Measurements from ENCODE around the gene GDI2. TPM values are rescaled to one million over a fixed set of nuclear protein-coding genes. Genes with fewer than 3 reads are reported as not detected.

The GDI2 gene
- polyA plus RNA-seq, 1 donor (not counting 4 experiments of a cell fraction or from before 2014, with no cell fraction given), result 293 TPM

DNA sequence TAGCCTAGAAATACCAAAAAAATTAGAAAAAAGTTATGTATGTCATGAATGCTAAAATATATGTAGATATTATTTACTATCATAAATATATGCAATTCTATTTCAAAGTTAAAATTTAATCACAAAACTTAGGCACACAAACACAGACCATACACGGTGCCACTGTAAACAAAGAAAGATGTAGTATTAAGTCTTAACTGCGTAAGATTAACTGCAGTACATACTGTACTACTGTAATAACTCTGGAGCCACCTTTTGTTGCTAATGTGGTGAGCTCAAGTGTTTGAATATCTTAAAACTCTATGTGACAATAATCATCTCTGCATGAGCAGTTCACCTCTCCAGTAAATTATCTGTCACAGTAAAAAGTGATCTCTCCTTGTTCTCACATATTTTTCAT is 23.6 kb downstream of the GDI2 start:
- DNase-seq (ENCODE audit: low read depth, low spot score) (no peak), FAIRE-seq (no peak)
- TF ChIP-seq, protein P1, sequence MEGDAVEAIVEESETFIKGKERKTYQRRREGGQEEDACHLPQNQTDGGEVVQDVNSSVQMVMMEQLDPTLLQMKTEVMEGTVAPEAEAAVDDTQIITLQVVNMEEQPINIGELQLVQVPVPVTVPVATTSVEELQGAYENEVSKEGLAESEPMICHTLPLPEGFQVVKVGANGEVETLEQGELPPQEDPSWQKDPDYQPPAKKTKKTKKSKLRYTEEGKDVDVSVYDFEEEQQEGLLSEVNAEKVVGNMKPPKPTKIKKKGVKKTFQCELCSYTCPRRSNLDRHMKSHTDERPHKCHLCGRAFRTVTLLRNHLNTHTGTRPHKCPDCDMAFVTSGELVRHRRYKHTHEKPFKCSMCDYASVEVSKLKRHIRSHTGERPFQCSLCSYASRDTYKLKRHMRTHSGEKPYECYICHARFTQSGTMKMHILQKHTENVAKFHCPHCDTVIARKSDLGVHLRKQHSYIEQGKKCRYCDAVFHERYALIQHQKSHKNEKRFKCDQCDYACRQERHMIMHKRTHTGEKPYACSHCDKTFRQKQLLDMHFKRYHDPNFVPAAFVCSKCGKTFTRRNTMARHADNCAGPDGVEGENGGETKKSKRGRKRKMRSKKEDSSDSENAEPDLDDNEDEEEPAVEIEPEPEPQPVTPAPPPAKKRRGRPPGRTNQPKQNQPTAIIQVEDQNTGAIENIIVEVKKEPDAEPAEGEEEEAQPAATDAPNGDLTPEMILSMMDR (optimal IDR thresholded peaks at IDR 0.05 in 1 of 3, IDR thresholded peaks at IDR 0.05 in 1 of 3, conservative IDR thresholded peaks at IDR 0.05 in 1 of 3; ENCODE audit: extremely low read depth in 1 of 3, insufficient read depth in 2 of 3, low read length in 3 of 3), result no peak
- no peak for TF ChIP-seq EZH2 (IDR thresholded peaks at IDR 0.05; ENCODE audit: low read length)
- Histone ChIP-seq H3K79me2 (ENCODE audit: control insufficient read depth, insufficient read depth, low read length) (peaks cover 64% of the 10 kb centered on the region), H3K4me1 (ENCODE audit: control insufficient read depth, extremely low read depth, insufficient read depth, low read length) (no peaks in the 10 kb centered on the region), H3K27ac (ENCODE audit: control insufficient read depth, insufficient read depth, low read length) (no peak overlapping the region), H2AFZ (ENCODE audit: control insufficient read depth, low read length) (no peak overlapping the region), H3K4me2 (ENCODE audit: control insufficient read depth, extremely low read depth, insufficient read depth, low read depth, low read length) (no peak overlapping the region), H3K9ac (ENCODE audit: control insufficient read depth, extremely low read depth, insufficient read depth, low read length) (no peak overlapping the region), H3K9me3 (ENCODE audit: control insufficient read depth, low read depth, low read length) (no peaks in the 10 kb centered on the region), H3K9me1 (ENCODE audit: control insufficient read depth, extremely low read depth, insufficient read depth, low read length) (no peaks in the 10 kb centered on the region), H4K20me1 (ENCODE audit: control insufficient read depth, extremely low read depth, insufficient read depth, low read length) (no peaks in the 10 kb centered on the region), H3K36me3 (ENCODE audit: control insufficient read depth in 2 of 2, extremely low read depth in 1 of 2, insufficient read depth in 2 of 2, low read length in 2 of 2) (peaks cover 20 to 32% of the 10 kb centered on the region in 2 experiments), H3K4me3 (ENCODE audit: control insufficient read depth in 2 of 3, extremely low read depth in 1 of 3, insufficient read depth in 2 of 3, low read depth in 1 of 3, low read length in 3 of 3) (no peak overlapping the region), H3K27me3 (ENCODE audit: control insufficient read depth, extremely low read depth, insufficient read depth, low read length) (no peaks in the 10 kb centered on the region)
- dilution Hi-C loops (cut with MboI; ENCODE audit: extremely low pct_ligation_motif_present, low sequenced_read_pairs), result no loop called here

DNA sequence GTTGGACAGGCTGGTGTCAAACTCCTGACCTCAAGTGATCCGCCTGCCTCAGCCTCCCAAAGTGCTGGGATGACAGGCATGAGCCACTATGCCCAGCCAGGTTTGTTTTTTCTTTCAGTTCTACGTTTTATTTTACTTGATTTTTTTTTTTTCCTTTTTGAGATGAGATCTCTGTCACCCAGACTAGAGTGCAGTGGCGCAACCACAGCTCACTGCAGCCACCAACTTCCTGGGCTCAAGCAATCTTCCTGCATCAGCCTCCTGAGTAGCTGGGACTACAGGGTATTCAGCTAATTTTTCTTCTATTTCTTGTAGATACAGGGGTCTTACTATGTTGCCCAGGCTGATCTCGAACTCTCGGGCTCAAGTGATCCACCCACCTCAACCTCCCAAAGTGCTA is 24.3 kb downstream of the GDI2 start:
- Histone ChIP-seq H3K9me3 (ENCODE audit: control insufficient read depth, low read depth, low read length) (no peaks in the 10 kb centered on the region), H3K36me3 (ENCODE audit: control insufficient read depth in 2 of 2, extremely low read depth in 1 of 2, insufficient read depth in 2 of 2, low read length in 2 of 2) (peaks cover 18 to 32% of the 10 kb centered on the region in 2 experiments), H3K9ac (ENCODE audit: control insufficient read depth, extremely low read depth, insufficient read depth, low read length) (no peak overlapping the region), H2AFZ (ENCODE audit: control insufficient read depth, low read length) (no peak overlapping the region), H3K9me1 (ENCODE audit: control insufficient read depth, extremely low read depth, insufficient read depth, low read length) (no peaks in the 10 kb centered on the region), H3K79me2 (ENCODE audit: control insufficient read depth, insufficient read depth, low read length) (peaks cover 61% of the 10 kb centered on the region), H4K20me1 (ENCODE audit: control insufficient read depth, extremely low read depth, insufficient read depth, low read length) (no peaks in the 10 kb centered on the region), H3K27ac (ENCODE audit: control insufficient read depth, insufficient read depth, low read length) (no peak overlapping the region), H3K4me2 (ENCODE audit: control insufficient read depth, extremely low read depth, insufficient read depth, low read depth, low read length) (no peak overlapping the region), H3K4me3 (ENCODE audit: control insufficient read depth in 2 of 3, extremely low read depth in 1 of 3, insufficient read depth in 2 of 3, low read depth in 1 of 3, low read length in 3 of 3) (no peak overlapping the region), H3K4me1 (ENCODE audit: control insufficient read depth, extremely low read depth, insufficient read depth, low read length) (no peaks in the 10 kb centered on the region), H3K27me3 (ENCODE audit: control insufficient read depth, extremely low read depth, insufficient read depth, low read length) (no peaks in the 10 kb centered on the region)
- dilution Hi-C loops (cut with MboI; ENCODE audit: extremely low pct_ligation_motif_present, low sequenced_read_pairs), result no loop called here
- TF ChIP-seq, protein P1 (optimal IDR thresholded peaks at IDR 0.05 in 1 of 3, IDR thresholded peaks at IDR 0.05 in 1 of 3, conservative IDR thresholded peaks at IDR 0.05 in 1 of 3; ENCODE audit: extremely low read depth in 1 of 3, insufficient read depth in 2 of 3, low read length in 3 of 3), result no peak
- TF ChIP-seq EZH2 (IDR thresholded peaks at IDR 0.05; ENCODE audit: low read length), result no peak
- DNase-seq (ENCODE audit: low read depth, low spot score) (no peak), FAIRE-seq (no peak)

Measured in keratinocyte (primary cell).